ENCODE measurements around the gene NFE2L2.

NFE2L2 gene

DNA sequence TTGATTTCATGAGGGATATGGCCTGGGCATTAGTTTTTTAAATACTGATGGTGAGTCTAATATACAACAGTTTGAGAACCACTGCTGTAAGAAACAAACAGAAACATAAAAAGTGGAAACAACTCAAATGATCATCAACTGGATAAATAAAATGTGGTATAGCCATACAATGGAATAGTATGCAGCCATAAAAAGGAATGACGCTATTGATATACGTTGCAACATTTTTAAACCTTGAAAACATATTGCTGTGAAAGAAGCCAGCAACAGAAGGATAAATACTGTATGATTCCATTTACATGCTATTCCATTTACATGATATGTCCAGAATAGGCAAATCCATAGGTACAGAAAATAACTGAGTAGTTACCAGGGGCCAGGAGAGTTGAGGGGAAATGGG, 6.5 kb downstream of the NFE2L2 start:
- TF ChIP-seq, protein P1, sequence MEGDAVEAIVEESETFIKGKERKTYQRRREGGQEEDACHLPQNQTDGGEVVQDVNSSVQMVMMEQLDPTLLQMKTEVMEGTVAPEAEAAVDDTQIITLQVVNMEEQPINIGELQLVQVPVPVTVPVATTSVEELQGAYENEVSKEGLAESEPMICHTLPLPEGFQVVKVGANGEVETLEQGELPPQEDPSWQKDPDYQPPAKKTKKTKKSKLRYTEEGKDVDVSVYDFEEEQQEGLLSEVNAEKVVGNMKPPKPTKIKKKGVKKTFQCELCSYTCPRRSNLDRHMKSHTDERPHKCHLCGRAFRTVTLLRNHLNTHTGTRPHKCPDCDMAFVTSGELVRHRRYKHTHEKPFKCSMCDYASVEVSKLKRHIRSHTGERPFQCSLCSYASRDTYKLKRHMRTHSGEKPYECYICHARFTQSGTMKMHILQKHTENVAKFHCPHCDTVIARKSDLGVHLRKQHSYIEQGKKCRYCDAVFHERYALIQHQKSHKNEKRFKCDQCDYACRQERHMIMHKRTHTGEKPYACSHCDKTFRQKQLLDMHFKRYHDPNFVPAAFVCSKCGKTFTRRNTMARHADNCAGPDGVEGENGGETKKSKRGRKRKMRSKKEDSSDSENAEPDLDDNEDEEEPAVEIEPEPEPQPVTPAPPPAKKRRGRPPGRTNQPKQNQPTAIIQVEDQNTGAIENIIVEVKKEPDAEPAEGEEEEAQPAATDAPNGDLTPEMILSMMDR (IDR thresholded peaks at IDR 0.05; ENCODE audit: low read depth, low read length): no peak
- TF ChIP-seq EZH2phosphoT487 (IDR thresholded peaks at IDR 0.05; ENCODE audit: low read depth): no peak
- Histone ChIP-seq H3K27ac (ENCODE audit: low read length) (no peak overlapping the region), H3K36me3 (replicated peaks; ENCODE audit: low read depth, low read length) (peaks cover 9% of the 10 kb centered on the region), H3K9me3 (ENCODE audit: insufficient read depth, low read length) (peaks cover 3% of the 10 kb centered on the region; the same call in 1 of the 2 replicates), H3K79me2 (ENCODE audit: low read length) (peaks cover 100% of the 10 kb centered on the region), H4K20me1 (ENCODE audit: insufficient read depth, low read length) (peaks cover 83% of the 10 kb centered on the region), H3K4me1 (ENCODE audit: low read length) (peaks cover 15% of the 10 kb centered on the region), H3K27me3 (ENCODE audit: low read depth, low read length) (no peaks in the 10 kb centered on the region), H3K4me2 (ENCODE audit: low read length) (no peak overlapping the region), H2AFZ (ENCODE audit: low read depth, low read length) (no peak overlapping the region), H3K9ac (ENCODE audit: low read length) (no peak overlapping the region), H3K4me3 (ENCODE audit: low read length) (no peak overlapping the region)

- TF ChIP-seq, protein P1 (IDR thresholded peaks at IDR 0.05; ENCODE audit: low read depth, low read length): no peak
- TF ChIP-seq EZH2phosphoT487 (IDR thresholded peaks at IDR 0.05; ENCODE audit: low read depth): no peak
- Histone ChIP-seq H3K27ac (ENCODE audit: low read length) (no peak overlapping the region), H3K9me3 (ENCODE audit: insufficient read depth, low read length) (peaks cover 3% of the 10 kb centered on the region; the same call in 1 of the 2 replicates), H3K36me3 (replicated peaks; ENCODE audit: low read depth, low read length) (peaks cover 9% of the 10 kb centered on the region), H3K4me1 (ENCODE audit: low read length) (peaks cover 9% of the 10 kb centered on the region), H3K27me3 (ENCODE audit: low read depth, low read length) (no peaks in the 10 kb centered on the region), H3K4me2 (ENCODE audit: low read length) (no peak overlapping the region), H4K20me1 (ENCODE audit: insufficient read depth, low read length) (peaks cover 83% of the 10 kb centered on the region), H2AFZ (ENCODE audit: low read depth, low read length) (no peak overlapping the region), H3K9ac (ENCODE audit: low read length) (no peak overlapping the region), H3K79me2 (ENCODE audit: low read length) (peaks cover 100% of the 10 kb centered on the region), H3K4me3 (ENCODE audit: low read length) (no peak overlapping the region)
Observed at GRCh38 chr2:177257471-177257870, 7.1 kb downstream of the NFE2L2 start.

GRCh38 chr2:177256695-177257094, 7.8 kb downstream of the NFE2L2 start:
- H3K9me3 ChIP-seq (ENCODE audit: insufficient read depth, low read length): peaks cover 3% of the 10 kb centered on the region; the same call in 1 of the 2 replicates
- H3K27me3 ChIP-seq (ENCODE audit: low read depth, low read length): no peaks in the 10 kb centered on the region
- H3K36me3 ChIP-seq (replicated peaks; ENCODE audit: low read depth, low read length): peaks cover 9% of the 10 kb centered on the region
- no peak overlapping the region for H3K27ac ChIP-seq (ENCODE audit: low read length)
- no peak overlapping the region for H2AFZ ChIP-seq (ENCODE audit: low read depth, low read length)
- peaks cover 82% of the 10 kb centered on the region for H4K20me1 ChIP-seq (ENCODE audit: insufficient read depth, low read length)
- TF ChIP-seq, protein P1 (IDR thresholded peaks at IDR 0.05; ENCODE audit: low read depth, low read length): no peak
- TF ChIP-seq EZH2phosphoT487 (IDR thresholded peaks at IDR 0.05; ENCODE audit: low read depth): no peak
- H3K4me3 ChIP-seq (ENCODE audit: low read length): no peak overlapping the region
- H3K79me2 ChIP-seq (ENCODE audit: low read length): peaks cover 100% of the 10 kb centered on the region
- no peak overlapping the region for H3K4me2 ChIP-seq (ENCODE audit: low read length)
- H3K4me1 ChIP-seq (ENCODE audit: low read length): 0 out of 2 replicates have a peak, but pooled peaks cover 3% of the 10 kb centered on the region
- H3K9ac ChIP-seq (ENCODE audit: low read length): no peak overlapping the region

DNA sequence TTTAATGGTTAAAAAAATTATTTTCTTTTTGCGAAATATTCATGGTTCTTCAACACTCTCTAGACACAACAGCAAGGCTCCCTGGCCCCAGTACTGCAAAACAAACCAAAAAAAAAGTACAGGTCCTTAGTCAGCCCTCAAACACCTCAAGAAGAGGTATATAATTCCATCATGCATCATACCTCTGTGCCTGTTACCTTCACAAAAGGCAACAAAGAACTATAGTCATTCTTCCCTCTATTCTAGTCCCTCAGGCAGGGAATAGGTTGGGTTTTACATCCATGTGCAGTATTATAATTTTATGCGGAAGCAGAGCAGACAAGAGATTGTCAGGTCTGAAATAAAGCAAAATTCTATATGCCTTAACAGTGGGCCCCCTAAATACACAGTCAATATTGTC, 8.5 kb downstream of the NFE2L2 start:
- Histone ChIP-seq H3K4me3 (ENCODE audit: low read length) (no peak overlapping the region), H3K27me3 (ENCODE audit: low read depth, low read length) (no peaks in the 10 kb centered on the region), H3K4me2 (ENCODE audit: low read length) (no peak overlapping the region), H3K27ac (ENCODE audit: low read length) (no peak overlapping the region), H4K20me1 (ENCODE audit: insufficient read depth, low read length) (peaks cover 80% of the 10 kb centered on the region), H3K9me3 (ENCODE audit: insufficient read depth, low read length) (peaks cover 3% of the 10 kb centered on the region; the same call in 1 of the 2 replicates), H2AFZ (ENCODE audit: low read depth, low read length) (no peak overlapping the region), H3K79me2 (ENCODE audit: low read length) (peaks cover 100% of the 10 kb centered on the region), H3K4me1 (ENCODE audit: low read length) (0 out of 2 replicates have a peak, but pooled peaks cover 3% of the 10 kb centered on the region), H3K36me3 (replicated peaks; ENCODE audit: low read depth, low read length) (peaks cover 9% of the 10 kb centered on the region), H3K9ac (ENCODE audit: low read length) (no peak overlapping the region)
- TF ChIP-seq, protein P1 (IDR thresholded peaks at IDR 0.05; ENCODE audit: low read depth, low read length): no peak
- no peak for TF ChIP-seq EZH2phosphoT487 (IDR thresholded peaks at IDR 0.05; ENCODE audit: low read depth)
